H1 (cell line): ENCODE results near the gene PCBP2. TPM values are rescaled to one million over a fixed set of nuclear protein-coding genes. Genes with fewer than 3 reads are reported as not detected.

ENCODE experiments used
- ASH2L ChIP-seq: fragments of 200-600, 300-600 bp; sonication (generic); IDR thresholded peaks from one replicate; pipeline ENCODE4 v1.7.1; 2017; ENCODE audit warnings: low read length
- BCL11A ChIP-seq, 2 experiments: IDR thresholded peaks; one replicate each; pipeline ENCODE4 v1.6.1; 2011; ENCODE audit warnings: low read depth in 2 of 2, low read length in 2 of 2, mild to moderate bottlenecking in 2 of 2
- CEBPB ChIP-seq: IDR thresholded peaks from 2 replicates; pipeline ENCODE4 v1.6.1; 2012; ENCODE audit warnings: low read depth, low read length
- CTBP2 ChIP-seq: IDR thresholded peaks from 2 replicates; pipeline ENCODE4 v1.7.0; 2011; ENCODE audit warnings: borderline replicate concordance, mild to moderate bottlenecking, moderate library complexity, mixed read lengths, low read length; ENCODE audit not compliant: insufficient read depth, insufficient read length
- EGR1 ChIP-seq: IDR thresholded peaks from 2 replicates; pipeline ENCODE4 v1.6.1; 2011; ENCODE audit warnings: low read depth, low read length, borderline replicate concordance
- EP300 ChIP-seq, 2 experiments: IDR thresholded peaks; 1 replicate in 1 of 2; 2 replicates in 1 of 2; pipeline ENCODE4 v1.6.1; 2011 to 2012; ENCODE audit warnings: low read depth in 2 of 2, low read length in 2 of 2, mild to moderate bottlenecking in 2 of 2, borderline replicate concordance in 1 of 2, inconsistent platforms in 1 of 2, moderate library complexity in 1 of 2
- JUN ChIP-seq: IDR thresholded peaks from 2 replicates; pipeline ENCODE4 v1.6.1; 2011; ENCODE audit warnings: low read depth, mild to moderate bottlenecking, improper control_type of control experiment, low read length
- KDM4A ChIP-seq: IDR thresholded peaks from one replicate; pipeline ENCODE4 v1.7.1; 2012; ENCODE audit warnings: low read depth, mild to moderate bottlenecking, moderate library complexity, low read length, inconsistent platforms; ENCODE audit not compliant: severe bottlenecking
- MAFK ChIP-seq: IDR thresholded peaks from 2 replicates; pipeline ENCODE4 v1.6.1; 2012; ENCODE audit warnings: low read depth, mild to moderate bottlenecking, improper control_type of control experiment, low read length
- MAX ChIP-seq: IDR thresholded peaks from 2 replicates; pipeline ENCODE4 v1.6.1; 2012; ENCODE audit warnings: inconsistent platforms
- RFX5 ChIP-seq: IDR thresholded peaks from 2 replicates; pipeline ENCODE4 v1.6.1; 2011; ENCODE audit warnings: low read depth, low read length, improper control_type of control experiment, borderline replicate concordance
- RXRA ChIP-seq: IDR thresholded peaks from 2 replicates; pipeline ENCODE4 v1.6.1; 2011; ENCODE audit warnings: low read depth, mild to moderate bottlenecking, low read length, moderate library complexity; ENCODE audit not compliant: insufficient read depth
- SUZ12 ChIP-seq: fragments of 200-600 bp; sonication (generic); IDR thresholded peaks from 2 replicates; pipeline ENCODE4 v1.6.1; 2012; ENCODE audit warnings: mild to moderate bottlenecking, inconsistent platforms, low read length, moderate library complexity, mixed read lengths
- TAF1 ChIP-seq: IDR thresholded peaks from 2 replicates; pipeline ENCODE4 v1.6.1; 2011; ENCODE audit warnings: mild to moderate bottlenecking, low read depth, low read length
- TEAD4 ChIP-seq: IDR thresholded peaks from 2 replicates; pipeline ENCODE4 v1.6.1; 2012; ENCODE audit warnings: low read depth, low read length, inconsistent platforms, mixed read lengths
- polyA plus RNA-seq, 7 experiments: library from polyadenylated mRNA; depleted of rRNA in 3 of 7; stranded (reverse) in 5 of 7; unstranded in 2 of 7; fragments of >200 nt in 5 of 7; fragments of 200-250 nt in 2 of 7; gene quantifications; 1 replicate in 5 of 7; 2 replicates in 1 of 7; 4 replicates in 1 of 7; pipeline versions ENCODE4 v1.2.1 to v1.2.3, GENCODE V29; 2011 to 2013; ENCODE audit warnings: missing spikeins in 2 of 7, mixed read lengths in 2 of 7
- total RNA-seq: library from RNA; stranded (reverse); fragmentation: NEBNext Ultra II Directional; extraction: Animal tissue kit (Norgen Biotek cat#: 25700); gene quantifications from 2 replicates; pipeline ENCODE4 v1.2.1, GENCODE V29; 2021
- TF ChIP-seq, protein P1 (sequence below): IDR thresholded peaks from 2 replicates; pipeline ENCODE4 v1.6.1; 2012; ENCODE audit warnings: inconsistent platforms

The PCBP2 gene
- total and polyA plus RNA-seq, 2 of the 8 experiments (the other 6 are each of a cell fraction or from before 2014, with no cell fraction given), result 470 to 1,123 TPM

GRCh38 chr12:53492830-53493609 is 41.1 kb downstream of the PCBP2 start (continued):
- 0 out of 2 replicates have a peak, but pooled peaks have one; percentile 52 for TF ChIP-seq TAF1
- TF ChIP-seq CEBPB, result no peak
- no peak for TF ChIP-seq CTBP2
- TF ChIP-seq EGR1, result no peak
- no peak for TF ChIP-seq RFX5
- no peak for TF ChIP-seq SUZ12
- peak; percentile 86 for TF ChIP-seq MAX
- TF ChIP-seq BCL11A (IDR thresholded peaks at IDR 0.05; ENCODE audit: low read depth in 2 of 2, low read length in 2 of 2), result no peak
- TF ChIP-seq MAFK, result no peak
- TF ChIP-seq EP300 (IDR thresholded peaks at IDR 0.05; ENCODE audit: borderline replicate concordance in 1 of 2, low read depth in 2 of 2, low read length in 2 of 2), result no peak; a peak in 1 of 3 replicates
- TF ChIP-seq TEAD4, result no peak
- TF ChIP-seq RXRA, result no peak
- TF ChIP-seq, protein P1, sequence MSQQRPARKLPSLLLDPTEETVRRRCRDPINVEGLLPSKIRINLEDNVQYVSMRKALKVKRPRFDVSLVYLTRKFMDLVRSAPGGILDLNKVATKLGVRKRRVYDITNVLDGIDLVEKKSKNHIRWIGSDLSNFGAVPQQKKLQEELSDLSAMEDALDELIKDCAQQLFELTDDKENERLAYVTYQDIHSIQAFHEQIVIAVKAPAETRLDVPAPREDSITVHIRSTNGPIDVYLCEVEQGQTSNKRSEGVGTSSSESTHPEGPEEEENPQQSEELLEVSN, result peak; percentile 45; the same call in 1 of the 2 replicates
- TF ChIP-seq JUN, result no peak
- TF ChIP-seq KDM4A, result no peak
- TF ChIP-seq ASH2L, result no peak
